Activated T-cell treated with anti-CD3 and anti-CD28 coated beads for 1 hour (primary cell): ENCODE results near the gene PTER.

Source experiments
- DNase-seq: peaks from one replicate; pipeline ENCODE4 v3.0.0-alpha.2; 2020; ENCODE audit warnings: low read depth

The PTER gene

DNA sequence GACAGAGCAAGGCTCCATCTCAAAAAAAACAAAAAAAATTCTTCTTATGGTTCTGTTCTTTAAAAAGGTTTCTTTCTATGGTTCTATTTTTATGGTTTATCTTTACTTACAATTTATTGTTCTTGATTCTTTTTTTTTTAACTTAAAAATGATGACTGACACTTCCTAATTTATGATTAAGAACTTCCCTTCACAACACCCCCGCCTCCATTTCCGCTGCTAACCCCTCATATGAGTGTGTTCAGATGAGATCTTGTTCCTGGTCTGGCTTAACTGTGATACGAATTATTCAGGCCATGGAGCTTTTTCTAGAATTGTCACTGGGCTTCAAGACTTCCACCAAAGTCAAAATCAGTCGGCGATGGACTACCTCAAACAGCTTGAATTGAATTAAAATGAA is 33.9 kb downstream of the PTER start:
- DNase-seq = no peak

DNA sequence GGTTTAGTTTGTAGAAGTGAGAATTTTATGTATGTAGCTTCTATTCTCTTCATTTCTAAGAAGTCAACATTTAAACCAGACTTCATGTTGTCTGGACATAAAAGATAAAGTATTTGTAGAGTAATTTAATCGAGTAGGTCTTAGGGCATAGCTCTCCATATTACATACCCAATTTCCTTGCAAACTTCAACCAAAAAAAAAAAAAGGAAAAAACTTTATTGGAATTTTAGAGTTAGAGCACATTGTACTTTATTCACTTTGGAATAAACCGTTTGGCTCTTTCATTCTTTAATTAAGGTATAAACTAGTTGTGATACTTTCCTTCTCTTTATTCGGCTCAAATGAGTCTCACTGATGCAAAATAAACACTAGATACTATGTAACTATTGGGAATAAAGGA is 36.0 kb downstream of the PTER start:
- no peak for DNase-seq

- no peak for DNase-seq
Observed at GRCh38 chr10:16477757-16478156, 40.9 kb downstream of the PTER start.

DNA sequence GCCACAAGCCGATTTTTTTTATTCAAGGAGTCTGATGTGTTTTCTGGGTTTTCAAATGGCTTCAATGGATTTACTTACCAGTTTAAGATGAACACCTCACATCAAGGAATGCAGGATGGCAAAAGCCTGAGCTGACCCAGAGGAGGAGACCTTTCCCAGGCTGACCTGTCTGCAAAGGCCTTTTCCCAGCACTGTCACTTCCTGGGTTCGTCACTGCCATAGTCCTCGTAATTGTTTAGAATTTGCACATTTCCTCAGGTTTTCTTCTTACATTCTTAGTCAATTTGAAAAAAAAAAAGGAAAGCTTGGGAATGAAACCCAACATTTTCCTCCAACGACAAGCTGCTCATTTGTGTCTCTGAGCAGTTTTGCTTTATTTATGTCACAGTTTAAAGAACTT is 42.0 kb downstream of the PTER start:
- DNase-seq = no peak

GRCh38 chr10:16481052-16481728 is 44.4 kb downstream of the PTER start:
- no peak for DNase-seq

GRCh38 chr10:16483241-16483917 is 46.6 kb downstream of the PTER start:
- DNase-seq = no peak

DNA sequence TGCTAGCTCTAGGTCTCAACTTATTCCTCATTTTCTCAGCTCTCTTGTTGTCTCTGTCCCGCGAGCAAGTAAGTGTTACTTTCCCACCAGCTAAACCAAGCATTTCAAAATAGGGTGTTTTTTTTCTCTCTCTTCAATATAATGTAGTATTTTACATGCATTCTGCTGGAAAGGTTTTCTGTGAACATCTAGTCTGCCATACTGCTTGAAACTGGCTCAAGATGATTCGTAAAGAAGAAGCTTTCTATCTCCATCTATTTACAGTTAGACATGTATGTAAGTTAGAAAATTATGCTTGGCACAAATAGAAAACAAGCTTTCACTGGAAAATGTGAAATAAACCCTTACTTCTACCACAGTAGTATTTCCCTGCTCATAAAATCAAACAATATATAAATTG is 53.7 kb downstream of the PTER start:
- no peak for DNase-seq

DNA sequence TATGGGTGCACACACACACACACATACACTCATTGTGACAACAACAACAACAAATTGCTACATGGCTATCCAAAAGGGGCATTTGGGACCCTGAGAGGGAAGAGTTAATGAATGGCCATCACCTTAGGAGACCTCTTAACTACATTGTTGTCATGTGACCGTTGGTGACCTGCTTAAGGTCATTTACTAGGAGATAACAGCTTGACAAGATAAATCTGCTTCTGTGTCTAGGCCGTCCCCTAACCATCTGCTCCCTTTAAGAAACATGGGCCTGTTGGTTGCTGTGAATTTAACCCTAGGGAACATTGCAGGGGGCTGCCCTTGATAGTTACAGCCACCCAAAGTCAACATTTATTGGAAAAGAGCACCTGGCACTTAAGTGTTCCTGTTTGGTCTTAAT is 55.1 kb downstream of the PTER start:
- no peak for DNase-seq

DNA sequence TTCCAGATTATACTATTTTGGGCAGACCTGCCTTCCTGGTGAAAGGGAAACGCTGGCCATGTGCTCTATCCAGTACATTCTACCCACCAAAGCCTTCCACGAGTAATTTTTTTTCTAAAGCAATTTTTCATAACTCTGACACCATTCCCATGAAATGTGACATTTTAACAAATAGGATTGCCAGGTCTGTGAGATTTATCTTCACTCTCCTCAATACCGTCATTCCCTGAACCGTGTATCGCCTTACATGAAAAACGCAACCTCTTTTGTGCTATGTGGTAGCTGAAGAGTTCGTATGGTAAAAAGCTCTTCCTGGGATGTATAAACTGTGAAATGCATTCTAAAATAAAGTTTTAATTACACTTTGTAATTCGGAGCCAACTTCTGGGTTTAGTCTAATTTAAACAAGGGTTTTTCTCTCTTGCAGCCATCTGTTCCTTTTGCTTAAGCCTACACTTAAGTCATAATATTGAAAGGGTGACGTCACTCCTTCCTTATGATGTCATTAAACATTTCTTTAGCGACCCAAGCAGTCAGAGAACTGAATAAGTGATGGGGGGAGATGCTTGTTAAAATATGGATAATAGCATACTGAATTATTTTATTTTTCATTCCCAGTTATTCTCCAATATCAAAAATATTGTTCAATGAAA is 57.2 kb downstream of the PTER start:
- DNase-seq = no peak

GRCh38 chr10:16497911-16498310 is 61.1 kb downstream of the PTER start:
- no peak for DNase-seq

- DNase-seq = no peak
Observed at GRCh38 chr10:16505161-16505560, 68.4 kb downstream of the PTER start.

DNA sequence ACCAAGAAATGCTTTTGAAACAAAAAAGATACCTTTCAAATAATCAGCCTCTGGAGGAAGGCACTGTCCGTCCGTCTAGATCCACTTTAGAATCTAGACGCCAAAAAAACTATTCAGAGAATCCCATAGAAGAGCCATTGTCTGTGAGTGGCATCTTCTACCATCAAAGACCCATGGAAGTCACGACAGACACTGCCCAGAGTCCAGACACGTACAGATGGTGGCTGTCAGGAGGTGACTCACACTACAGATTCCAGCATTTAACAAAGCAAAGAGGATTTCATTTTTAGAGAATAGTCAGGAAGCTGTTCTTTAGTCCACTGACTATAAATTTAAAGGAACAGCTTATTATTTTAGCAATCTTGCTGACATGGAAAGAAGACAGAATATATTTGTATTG is 73.2 kb downstream of the PTER start:
- DNase-seq = no peak

DNA sequence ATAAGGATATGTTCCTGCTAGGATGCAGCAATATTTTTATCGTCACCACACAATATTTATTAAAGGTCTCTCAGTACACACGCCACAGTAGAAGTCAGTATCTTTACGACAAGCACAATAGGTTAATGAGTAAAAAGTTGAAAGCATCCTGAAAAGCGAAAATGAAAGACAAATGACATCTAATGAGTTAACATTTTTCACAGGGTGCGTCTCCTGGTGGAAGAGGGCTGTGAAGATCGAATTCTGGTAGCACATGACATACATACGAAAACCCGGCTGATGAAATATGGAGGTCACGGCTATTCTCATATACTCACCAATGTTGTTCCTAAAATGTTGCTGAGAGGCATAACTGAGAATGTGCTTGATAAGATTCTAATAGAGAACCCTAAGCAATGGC is 74.0 kb downstream of the PTER start:
- no peak for DNase-seq

DNA sequence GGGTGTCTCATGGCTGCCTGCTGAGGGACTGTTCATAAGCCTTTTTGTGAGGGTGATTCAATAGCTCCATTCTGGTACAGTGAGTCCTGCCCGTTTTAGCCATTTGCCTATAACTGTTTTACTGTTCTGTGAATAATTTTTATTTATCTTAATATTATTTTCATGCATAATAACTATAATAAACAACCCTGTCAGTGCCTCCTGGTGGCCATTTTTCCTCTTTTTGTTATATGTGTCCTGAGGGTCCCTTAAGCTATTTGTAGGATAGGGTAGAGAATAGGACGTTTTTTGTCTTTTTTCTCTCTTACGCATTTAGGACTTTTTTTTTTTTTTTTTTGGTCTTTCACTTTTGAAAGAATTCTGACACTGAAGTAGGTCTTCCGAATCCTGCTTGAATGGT is 82.0 kb downstream of the PTER start:
- no peak for DNase-seq

- DNase-seq = no peak
Observed at GRCh38 chr10:16519250-16519907, 82.6 kb downstream of the PTER start.

DNA sequence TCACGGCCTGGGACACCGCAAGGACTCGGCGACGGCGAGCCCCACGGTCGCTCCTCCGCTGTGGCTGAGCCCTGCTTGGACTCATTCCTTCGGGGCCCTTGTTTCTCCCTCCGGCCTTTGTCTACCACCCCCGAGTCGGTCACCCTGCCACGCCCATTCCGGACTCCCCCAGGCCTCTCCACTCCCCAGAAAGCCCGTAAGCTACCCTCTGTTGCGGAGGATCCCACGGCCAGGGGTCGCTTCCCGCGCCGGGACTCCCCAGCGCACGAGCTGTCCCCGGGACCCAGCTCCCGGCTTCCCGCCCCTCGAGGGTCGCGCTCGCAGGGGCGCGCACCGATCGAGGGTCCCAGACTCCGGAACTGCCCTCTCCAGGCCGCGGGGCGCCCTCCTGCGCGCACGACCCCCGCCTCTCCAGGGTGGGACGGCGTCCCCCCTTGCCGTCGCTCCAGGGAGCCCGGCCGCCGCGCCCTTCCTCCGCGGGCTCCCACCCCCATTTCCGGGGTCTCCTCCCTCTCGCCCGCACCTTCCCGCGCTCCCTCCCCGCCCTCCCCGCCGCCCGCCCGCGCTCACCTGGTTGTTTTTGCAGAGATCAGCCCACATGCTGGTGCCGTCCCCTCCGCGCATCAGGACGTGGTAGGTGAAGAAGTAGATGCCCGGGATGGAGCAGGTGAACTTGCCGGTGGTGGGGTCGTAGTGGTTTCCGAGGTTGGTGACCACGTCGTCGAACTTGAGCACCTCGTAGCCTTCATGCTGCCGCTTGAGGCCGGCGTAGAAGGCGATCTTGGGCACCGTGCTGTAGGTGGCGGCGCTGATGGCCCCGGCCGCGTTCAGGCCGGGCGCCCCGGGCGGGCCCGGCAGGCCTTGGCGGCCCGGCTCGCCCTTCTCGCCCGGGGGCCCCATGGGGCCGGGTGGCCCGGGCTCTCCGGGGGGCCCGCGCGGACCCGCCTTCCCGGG is 83.4 kb downstream of the PTER start:
- DNase-seq = no peak

DNA sequence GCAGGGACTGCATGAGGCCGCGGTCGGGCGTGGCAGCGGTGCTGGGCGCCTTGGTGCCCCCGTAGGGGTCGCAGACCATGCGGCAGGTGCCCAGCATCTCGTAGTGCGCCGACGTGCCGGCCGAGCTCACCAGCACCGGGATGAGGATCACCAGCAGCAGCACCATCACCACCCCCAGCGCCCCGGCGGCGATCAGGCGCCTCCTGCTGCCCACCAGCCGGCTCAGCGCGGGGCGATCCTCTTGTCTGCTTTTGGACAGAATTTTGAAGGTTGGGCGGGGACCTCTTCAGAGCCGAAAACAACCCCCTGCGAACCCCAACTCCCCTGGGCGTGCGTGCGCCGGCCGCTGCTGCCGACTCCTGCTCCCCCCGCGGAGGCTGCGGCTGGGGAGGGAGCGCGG is 84.1 kb downstream of the PTER start:
- DNase-seq = no peak

- no peak for DNase-seq
Observed at GRCh38 chr10:16521311-16522016, 84.7 kb downstream of the PTER start, which contains the start of gene C1QL3. Gene C1QL3, minus strand, starts transcription at chr10:16521879. Its CDS starts 814 bp downstream, at chr10:16521065.

DNA sequence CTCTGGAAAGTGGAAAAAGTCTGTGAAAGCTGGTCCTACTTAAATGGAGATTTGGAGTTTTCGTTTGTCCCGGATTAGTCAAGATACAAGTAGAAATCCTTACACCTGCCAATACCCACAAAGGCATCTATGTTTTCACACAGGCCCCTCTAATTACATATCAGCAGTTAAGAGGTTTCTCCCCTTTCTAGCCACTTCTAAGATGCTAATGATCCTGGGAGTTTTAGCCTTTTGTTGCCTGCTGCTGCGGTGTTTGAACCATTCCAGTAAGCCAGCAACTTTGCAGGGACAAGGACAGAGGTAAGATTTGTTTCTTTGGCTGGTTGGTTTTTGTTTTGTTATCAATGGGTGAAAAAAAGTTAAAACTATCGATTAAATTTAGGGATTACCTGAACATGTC is 90.6 kb downstream of the PTER start:
- DNase-seq = no peak

GRCh38 chr10:16529853-16530252 is 93.0 kb downstream of the PTER start:
- DNase-seq = no peak

DNA sequence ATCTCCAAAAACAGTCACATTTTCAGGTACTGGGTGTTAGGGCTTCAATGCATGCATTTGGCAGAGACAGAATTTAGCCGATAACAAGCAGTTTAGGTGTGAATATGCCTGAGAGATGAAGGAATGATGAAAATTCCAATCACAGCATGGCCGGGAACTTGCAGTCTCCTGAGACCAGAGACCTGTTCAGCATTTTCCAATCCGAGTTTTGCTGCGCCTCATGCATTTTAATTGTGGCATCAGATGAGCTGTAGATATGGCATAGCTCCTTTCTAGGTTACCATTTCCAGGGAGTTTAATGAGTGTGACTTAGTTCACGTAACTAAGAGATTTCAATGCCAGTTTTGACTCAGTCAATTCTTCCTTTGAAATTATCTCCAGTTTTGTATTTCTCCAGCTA is 99.3 kb downstream of the PTER start:
- no peak for DNase-seq
